RWPE1 (cell line): ENCODE results near the gene SLC4A11.

Experiments
- CTCF ChIA-PET: fragments of 350-600 bp; sonication (Branson Sonifier 250); formaldehyde crosslinking; extraction: SDS; loops from one replicate; lab custom pipeline; 2021; lab: Yijun Ruan, JAX
- POLR2A ChIA-PET: fragments of 400-600 bp; formaldehyde crosslinking; extraction: SDS; loops from one replicate; lab custom pipeline; 2020; ENCODE audit warnings: antibody characterized with exemption; ENCODE audit not compliant: low non-redundant PET; lab: Yijun Ruan, JAX
- DNase-seq: peaks from one replicate; pipeline ENCODE4 v3.0.0; 2012; ENCODE audit warnings: low spot score
- H3K27ac ChIP-seq: fragments of 450-650 bp; 2 replicates; pipeline ENCODE4 v1.5.1; 2017
- CTCF ChIP-seq: fragments of 450-650 bp; conservative IDR thresholded peaks from 2 replicates; pipeline ENCODE4 v1.5.1; 2017; ENCODE audit warnings: low read depth, mild to moderate bottlenecking

The SLC4A11 gene

DNA sequence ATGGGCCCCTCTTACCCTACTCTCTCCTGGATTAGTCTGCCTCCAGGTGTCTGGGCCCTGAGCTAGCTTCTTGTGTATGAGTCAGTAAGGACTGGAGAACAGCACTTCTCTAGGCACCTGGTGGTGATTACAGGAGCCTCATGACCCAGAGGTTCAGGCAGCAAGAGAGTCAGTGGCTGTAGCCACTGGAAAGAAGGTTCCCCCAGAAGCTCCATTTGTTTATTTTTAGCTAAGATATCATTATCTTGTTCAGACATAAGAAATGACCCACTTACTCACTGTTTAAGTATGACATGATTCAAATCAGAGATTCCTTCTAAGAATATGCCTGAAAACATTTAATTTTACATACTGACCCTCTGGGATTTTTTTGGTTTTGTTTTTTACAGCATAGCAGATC is 23.6 kb upstream of the SLC4A11 start:
- TF ChIP-seq CTCF, result no peak
- ChIA-PET CTCF (no interaction called here), POLR2A (no interaction called here)
- no peak for DNase-seq
- no peak overlapping the region for H3K27ac ChIP-seq

GRCh38 chr20:3258429-3258828 is 19.4 kb upstream of the SLC4A11 start:
- no peak for DNase-seq
- POLR2A ChIA-PET, result no interaction called here
- TF ChIP-seq CTCF, result no peak
- no peak overlapping the region for H3K27ac ChIP-seq
- CTCF ChIA-PET, result interaction anchor here (0.6 kb wide), 1 partner anchor 19 kb away, joined by 6 read pairs; the partner anchor contains the start of gene SLC4A11

DNA sequence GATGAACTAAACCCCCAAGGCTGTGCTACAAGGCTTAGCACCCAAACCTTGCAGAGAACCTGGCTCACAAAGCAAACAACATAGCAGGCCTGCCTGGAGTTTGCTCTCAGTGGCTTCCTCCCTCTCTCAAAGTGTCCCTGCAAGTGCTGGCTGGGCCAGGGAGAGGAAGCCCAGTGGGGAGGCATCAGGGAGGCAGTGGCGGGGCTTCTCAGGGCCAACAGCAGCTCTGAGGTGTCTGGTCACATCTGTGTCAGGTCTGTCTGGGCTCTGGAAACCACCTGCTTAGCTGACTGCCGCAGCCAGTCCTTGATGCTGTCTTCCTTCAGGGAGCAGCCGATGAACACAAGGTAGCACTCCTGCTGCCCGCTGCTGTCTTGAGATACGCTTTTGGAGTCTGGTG is 16.7 kb upstream of the SLC4A11 start:
- CTCF ChIA-PET, result interaction anchor here (0.6 kb wide), 1 partner anchor 8 kb away, joined by 4 read pairs; no protein-coding TSS in a partner anchor
- no peak for DNase-seq
- POLR2A ChIA-PET, result no interaction called here
- 0 out of 2 replicates have a peak overlapping the region, but pooled peaks have one; percentile 1 for H3K27ac ChIP-seq
- no peak for TF ChIP-seq CTCF

- no peak for DNase-seq
- ChIA-PET CTCF (interaction anchor here (0.6 to 1.1 kb wide), 2 partner anchors 34 to 120 kb away, joined by 3 read pairs; no protein-coding TSS in a partner anchor), POLR2A (no interaction called here)
- no peak for TF ChIP-seq CTCF
- H3K27ac ChIP-seq, result peak overlapping the region; percentile 17
These were observed 12.8 kb upstream of the SLC4A11 start for GRCh38 chr20:3251806-3252205.

DNA sequence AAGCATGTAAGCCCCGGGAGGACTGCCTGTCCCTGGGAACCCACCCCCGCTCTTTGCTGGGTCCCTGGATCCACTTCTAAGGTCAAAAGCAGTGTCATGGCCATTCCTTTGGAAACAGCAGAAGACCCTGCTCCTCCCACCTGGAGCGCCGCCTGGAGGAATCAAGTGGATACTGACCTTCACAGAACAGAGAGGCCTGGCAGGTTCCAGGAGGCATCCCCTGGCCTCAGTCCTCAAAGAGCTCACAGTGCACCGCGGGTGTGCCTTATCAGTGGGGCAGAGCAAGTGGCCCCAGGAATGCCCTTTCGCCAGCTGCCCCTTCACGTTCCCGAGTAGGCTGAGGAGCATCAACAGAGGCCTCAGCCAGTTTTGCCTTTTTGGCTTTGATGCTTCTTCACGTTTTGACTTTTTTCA is 11.1 kb upstream of the SLC4A11 start:
- ChIA-PET CTCF (interaction anchor here (0.6 to 1.1 kb wide), 3 partner anchors 9 to 1121 kb away, joined by 3 to 5 read pairs (median 3); partner anchors contain the start of gene SLC4A11), POLR2A (no interaction called here)
- H3K27ac ChIP-seq, result peak overlapping the region; percentile 15; the same call in 1 of the 2 replicates
- no peak for TF ChIP-seq CTCF
- no peak for DNase-seq

DNA sequence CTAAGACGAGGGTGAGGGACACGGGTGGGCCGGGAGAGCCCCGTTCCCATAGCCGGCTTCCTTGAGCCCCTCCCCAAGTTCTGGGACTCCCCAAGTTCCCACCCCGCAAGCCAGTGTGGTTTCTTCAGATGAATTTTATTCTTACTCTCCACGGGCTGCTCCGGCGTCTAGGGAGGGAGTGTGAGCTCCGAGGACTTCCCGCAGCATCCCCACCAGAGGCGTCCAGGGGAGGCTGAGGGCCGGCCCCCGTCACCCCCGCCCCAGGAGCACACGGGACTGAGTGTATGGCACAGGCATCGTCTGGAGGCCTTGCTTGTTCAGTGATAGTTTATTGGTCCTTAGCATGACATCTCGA is 10.0 kb upstream of the SLC4A11 start:
- no peak for DNase-seq
- no peak overlapping the region for H3K27ac ChIP-seq
- POLR2A ChIA-PET, result interaction anchor here (0.5 kb wide), 1 partner anchor 12 kb away, joined by 3 read pairs; no protein-coding TSS in a partner anchor
- CTCF ChIA-PET, result interaction anchor here (0.6 kb wide), 1 partner anchor 35 kb away, joined by 3 read pairs; no protein-coding TSS in a partner anchor
- no peak for TF ChIP-seq CTCF
